Fibroblast of lung (primary cell): ENCODE data around the gene CHFR. TPM values are rescaled to one million over a fixed set of nuclear protein-coding genes. Genes with fewer than 3 reads are reported as not detected.
"Not testable (repeated sequence)": the region's sequence is repeated elsewhere in the genome, so short reads cannot be mapped to it uniquely, and the experiment has no call there.

Experiments used
- DNase-seq, 2 donors: peaks; one replicate each; pipeline versions ENCODE4 v3.0.0 to v3.0.0-alpha.2; 2010; ENCODE audit warnings: low read depth in 2 of 2
- H2AFZ ChIP-seq: 2 replicates; pipeline ENCODE4 v1.5.1; 2012; ENCODE audit warnings: low read length, control low read depth, inconsistent platforms
- H3K27ac ChIP-seq: 2 replicates; pipeline ENCODE4 v1.5.1; 2011; ENCODE audit warnings: low read length, control low read depth; ENCODE audit not compliant: insufficient read depth
- H3K27me3 ChIP-seq: 2 replicates; pipeline ENCODE4 v1.5.1; 2011; ENCODE audit warnings: mild to moderate bottlenecking, low read length; ENCODE audit not compliant: control insufficient read depth, insufficient read depth
- H3K36me3 ChIP-seq: 2 replicates; pipeline ENCODE4 v1.5.1; 2011; ENCODE audit warnings: low read length; ENCODE audit not compliant: control insufficient read depth, insufficient read depth
- H3K4me1 ChIP-seq: 2 replicates; pipeline ENCODE4 v1.5.1; 2011; ENCODE audit warnings: low read length; ENCODE audit not compliant: control insufficient read depth, insufficient read depth; ENCODE audit errors: extremely low read depth
- H3K4me2 ChIP-seq: 2 replicates; pipeline ENCODE4 v1.5.1; 2011; ENCODE audit warnings: low read length, control low read depth; ENCODE audit not compliant: insufficient read depth; ENCODE audit errors: extremely low read depth
- H3K4me3 ChIP-seq, 4 experiments: fragments of 200-600 bp in 1 of 4; sonication (generic) in 1 of 4; replicated peaks in 1 of 4; 2 replicates each; pipeline ENCODE4 v1.5.1; 2011 to 2016; ENCODE audit warnings: low read length in 4 of 4, low read depth in 3 of 4, mild to moderate bottlenecking in 3 of 4, control low read depth in 2 of 4, inconsistent platforms in 1 of 4, mixed read lengths in 1 of 4; ENCODE audit not compliant: insufficient read depth in 1 of 4; ENCODE audit errors: control extremely low read depth in 1 of 4
- H3K79me2 ChIP-seq: 2 replicates; pipeline ENCODE4 v1.5.1; 2012; ENCODE audit warnings: mild to moderate bottlenecking, low read length, inconsistent platforms; ENCODE audit not compliant: control insufficient read depth, insufficient read depth
- H3K9ac ChIP-seq: 2 replicates; pipeline ENCODE4 v1.5.1; 2011; ENCODE audit warnings: mild to moderate bottlenecking, low read length, control low read depth; ENCODE audit not compliant: insufficient read depth
- H3K9me3 ChIP-seq: 2 replicates; pipeline ENCODE4 v1.5.1; 2012; ENCODE audit warnings: low read depth, low read length; ENCODE audit not compliant: control insufficient read depth, insufficient read depth
- H4K20me1 ChIP-seq: 2 replicates; pipeline ENCODE4 v1.5.1; 2011; ENCODE audit warnings: low read length; ENCODE audit not compliant: control insufficient read depth, insufficient read depth; ENCODE audit errors: extremely low read depth
- EZH2 ChIP-seq: IDR thresholded peaks from 2 replicates; pipeline ENCODE4 v1.5.1; 2012; ENCODE audit warnings: low read length, control low read depth, mild to moderate bottlenecking; ENCODE audit errors: missing control alignments
- polyA plus RNA-seq, 2 donors: library from polyadenylated mRNA; depleted of rRNA in 1 of 2; stranded (reverse) in 1 of 2; unstranded in 1 of 2; fragments of >200 nt; gene quantifications; 2 replicates each; pipeline ENCODE4 v1.2.1, GENCODE V29; 2011 to 2012; ENCODE audit warnings: missing spikeins in 1 of 2
- total RNA-seq: library from RNA; depleted of rRNA; stranded (reverse); fragments of >200 nt; gene quantifications from 2 replicates; pipeline ENCODE4 v1.2.1, GENCODE V29; 2014
- TF ChIP-seq, protein P1 (sequence below), 2 donors: IDR thresholded peaks in 1 of 2; conservative IDR thresholded peaks in 1 of 2; 1 replicate in 1 of 2; 2 replicates in 1 of 2; pipeline ENCODE4 v1.5.1; 2011 to 2012; ENCODE audit warnings: low read length in 2 of 2, control low read depth in 1 of 2, inconsistent platforms in 1 of 2, low read depth in 1 of 2, mild to moderate bottlenecking in 1 of 2

Gene CHFR
- total and polyA plus RNA-seq, 2 donors (not counting 1 experiment from before 2014, with no cell fraction given): 24.3 to 28.2 TPM

DNA sequence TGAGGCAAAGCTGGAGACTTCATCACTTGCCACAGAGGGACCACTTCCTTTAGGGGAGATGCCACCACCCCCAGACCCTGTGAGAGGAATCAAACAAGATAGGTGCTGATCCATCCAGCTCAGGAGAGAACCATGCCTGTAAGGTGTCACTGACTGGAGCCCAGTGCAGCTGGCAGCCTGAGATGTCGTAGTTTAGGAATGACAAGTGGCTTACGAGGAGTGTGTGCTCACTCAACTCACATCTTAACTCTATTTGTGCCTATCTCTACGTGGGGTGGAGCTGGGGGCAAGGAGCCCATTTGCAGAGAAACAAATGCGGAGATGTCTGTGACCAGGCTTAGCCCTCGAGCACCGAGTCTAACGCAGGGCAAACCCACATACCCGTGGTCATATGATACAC is 25.8 kb downstream of the CHFR start:
- Histone ChIP-seq H3K79me2 (peaks cover 2% of the 10 kb centered on the region), H3K9ac (no peak overlapping the region), H3K27me3 (no peaks in the 10 kb centered on the region), H3K4me2 (no peak overlapping the region), H3K36me3 (peaks cover 21% of the 10 kb centered on the region), H3K27ac (no peak overlapping the region), H3K9me3 (no peaks in the 10 kb centered on the region), H4K20me1 (no peaks in the 10 kb centered on the region), H3K4me3 (no peak overlapping the region), H2AFZ (no peak overlapping the region), H3K4me1 (no peaks in the 10 kb centered on the region)
- DNase-seq: no peak
- no peak for TF ChIP-seq EZH2
- TF ChIP-seq, protein P1, sequence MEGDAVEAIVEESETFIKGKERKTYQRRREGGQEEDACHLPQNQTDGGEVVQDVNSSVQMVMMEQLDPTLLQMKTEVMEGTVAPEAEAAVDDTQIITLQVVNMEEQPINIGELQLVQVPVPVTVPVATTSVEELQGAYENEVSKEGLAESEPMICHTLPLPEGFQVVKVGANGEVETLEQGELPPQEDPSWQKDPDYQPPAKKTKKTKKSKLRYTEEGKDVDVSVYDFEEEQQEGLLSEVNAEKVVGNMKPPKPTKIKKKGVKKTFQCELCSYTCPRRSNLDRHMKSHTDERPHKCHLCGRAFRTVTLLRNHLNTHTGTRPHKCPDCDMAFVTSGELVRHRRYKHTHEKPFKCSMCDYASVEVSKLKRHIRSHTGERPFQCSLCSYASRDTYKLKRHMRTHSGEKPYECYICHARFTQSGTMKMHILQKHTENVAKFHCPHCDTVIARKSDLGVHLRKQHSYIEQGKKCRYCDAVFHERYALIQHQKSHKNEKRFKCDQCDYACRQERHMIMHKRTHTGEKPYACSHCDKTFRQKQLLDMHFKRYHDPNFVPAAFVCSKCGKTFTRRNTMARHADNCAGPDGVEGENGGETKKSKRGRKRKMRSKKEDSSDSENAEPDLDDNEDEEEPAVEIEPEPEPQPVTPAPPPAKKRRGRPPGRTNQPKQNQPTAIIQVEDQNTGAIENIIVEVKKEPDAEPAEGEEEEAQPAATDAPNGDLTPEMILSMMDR (conservative IDR thresholded peaks at IDR 0.05 in 1 of 2, IDR thresholded peaks at IDR 0.05 in 1 of 2; ENCODE audit: low read depth in 1 of 2, low read length in 2 of 2): no peak

GRCh38 chr12:132858718-132859266 is 28.6 kb downstream of the CHFR start:
- Histone ChIP-seq H3K9me3 (no peaks in the 10 kb centered on the region), H3K79me2 (no peaks in the 10 kb centered on the region), H3K4me1 (no peaks in the 10 kb centered on the region), H3K9ac (no peak overlapping the region), H3K27me3 (no peaks in the 10 kb centered on the region), H3K4me3 (no peak overlapping the region), H3K27ac (no peak overlapping the region), H4K20me1 (no peaks in the 10 kb centered on the region), H2AFZ (no peak overlapping the region), H3K36me3 (peaks cover 27% of the 10 kb centered on the region), H3K4me2 (no peak overlapping the region)
- no peak for DNase-seq
- TF ChIP-seq, protein P1 (conservative IDR thresholded peaks at IDR 0.05 in 1 of 2, IDR thresholded peaks at IDR 0.05 in 1 of 2; ENCODE audit: low read depth in 1 of 2, low read length in 2 of 2): no peak
- TF ChIP-seq EZH2: no peak

DNA sequence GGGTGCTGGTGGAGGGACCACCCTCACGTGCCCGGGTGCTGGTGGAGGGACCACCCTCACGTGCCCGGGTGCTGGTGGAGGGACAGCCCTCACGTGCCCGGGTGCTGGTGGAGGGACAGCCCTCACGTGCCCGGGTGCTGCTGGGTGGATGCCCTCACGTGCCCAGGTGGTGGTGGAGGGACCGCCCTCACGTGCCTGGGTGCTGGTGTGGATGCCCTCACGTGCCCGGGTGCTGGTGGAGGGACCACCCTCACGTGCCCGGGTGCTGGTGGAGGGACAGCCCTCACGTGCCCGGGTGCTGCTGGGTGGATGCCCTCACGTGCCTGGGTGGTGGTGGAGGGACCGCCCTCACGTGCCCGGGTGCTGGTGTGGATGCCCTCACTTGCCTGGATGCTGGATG is 30.4 kb downstream of the CHFR start:
- peaks cover 41% of the 10 kb centered on the region for H3K36me3 ChIP-seq
- H3K79me2 ChIP-seq, H3K9ac ChIP-seq: not testable (repeated sequence)

More for the DNA sequence above, 30.4 kb downstream of the CHFR start:
- not testable (repeated sequence) for H3K4me3 ChIP-seq, H3K9me3 ChIP-seq, H4K20me1 ChIP-seq, H3K27me3 ChIP-seq, DNase-seq, H3K4me2 ChIP-seq, H2AFZ ChIP-seq, H3K27ac ChIP-seq, H3K4me1 ChIP-seq
